ENCODE measurements around the gene TRMT10B.

The TRMT10B gene

GRCh38 chr9:37775216-37775919 is 21.8 kb downstream of the TRMT10B start:
- peaks cover 3% of the 10 kb centered on the region; the same call in 1 of the 2 replicates for H3K79me2 ChIP-seq (ENCODE audit: control insufficient read depth, low read length)
- peaks cover 47% of the 10 kb centered on the region for H3K36me3 ChIP-seq (ENCODE audit: control insufficient read depth, low read length)
- no peaks in the 10 kb centered on the region for H4K20me1 ChIP-seq (ENCODE audit: control insufficient read depth, insufficient read depth, low read depth, low read length)
- H3K4me2 ChIP-seq (ENCODE audit: low read length): no peak overlapping the region
- H3K4me3 ChIP-seq (ENCODE audit: low read length): no peak overlapping the region
- TF ChIP-seq, protein P1, sequence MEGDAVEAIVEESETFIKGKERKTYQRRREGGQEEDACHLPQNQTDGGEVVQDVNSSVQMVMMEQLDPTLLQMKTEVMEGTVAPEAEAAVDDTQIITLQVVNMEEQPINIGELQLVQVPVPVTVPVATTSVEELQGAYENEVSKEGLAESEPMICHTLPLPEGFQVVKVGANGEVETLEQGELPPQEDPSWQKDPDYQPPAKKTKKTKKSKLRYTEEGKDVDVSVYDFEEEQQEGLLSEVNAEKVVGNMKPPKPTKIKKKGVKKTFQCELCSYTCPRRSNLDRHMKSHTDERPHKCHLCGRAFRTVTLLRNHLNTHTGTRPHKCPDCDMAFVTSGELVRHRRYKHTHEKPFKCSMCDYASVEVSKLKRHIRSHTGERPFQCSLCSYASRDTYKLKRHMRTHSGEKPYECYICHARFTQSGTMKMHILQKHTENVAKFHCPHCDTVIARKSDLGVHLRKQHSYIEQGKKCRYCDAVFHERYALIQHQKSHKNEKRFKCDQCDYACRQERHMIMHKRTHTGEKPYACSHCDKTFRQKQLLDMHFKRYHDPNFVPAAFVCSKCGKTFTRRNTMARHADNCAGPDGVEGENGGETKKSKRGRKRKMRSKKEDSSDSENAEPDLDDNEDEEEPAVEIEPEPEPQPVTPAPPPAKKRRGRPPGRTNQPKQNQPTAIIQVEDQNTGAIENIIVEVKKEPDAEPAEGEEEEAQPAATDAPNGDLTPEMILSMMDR (IDR thresholded peaks at IDR 0.05; ENCODE audit: low read depth, low read length, poor library complexity, severe bottlenecking): no peak
- no peak for TF ChIP-seq EZH2phosphoT487 (IDR thresholded peaks at IDR 0.05; ENCODE audit: borderline replicate concordance, low read length)
- H3K27me3 ChIP-seq (ENCODE audit: control insufficient read depth, low read length): no peaks in the 10 kb centered on the region
- no peak overlapping the region for H3K27ac ChIP-seq (ENCODE audit: low read depth, low read length)
- no peaks in the 10 kb centered on the region for H3K4me1 ChIP-seq (ENCODE audit: control insufficient read depth, low read length)
- no peaks in the 10 kb centered on the region for H3K9me2 ChIP-seq (replicated peaks; ENCODE audit: control insufficient read depth, low read length)
- no peaks in the 10 kb centered on the region for H3K9me3 ChIP-seq (ENCODE audit: control insufficient read depth, insufficient read depth, low read length)
- H3F3A ChIP-seq (ENCODE audit: control insufficient read depth, insufficient read depth): 0 out of 2 replicates have a peak, but pooled peaks cover 2% of the 10 kb centered on the region

GRCh38 chr9:37776328-37776727 is 22.7 kb downstream of the TRMT10B start:
- H3K9me2 ChIP-seq (replicated peaks; ENCODE audit: control insufficient read depth, low read length): no peaks in the 10 kb centered on the region
- 0 out of 2 replicates have a peak, but pooled peaks cover 1% of the 10 kb centered on the region for H4K20me1 ChIP-seq (ENCODE audit: control insufficient read depth, insufficient read depth, low read depth, low read length)
- no peak for TF ChIP-seq EZH2phosphoT487 (IDR thresholded peaks at IDR 0.05; ENCODE audit: borderline replicate concordance, low read length)
- TF ChIP-seq, protein P1 (IDR thresholded peaks at IDR 0.05; ENCODE audit: low read depth, low read length, poor library complexity, severe bottlenecking): no peak
- H3K4me2 ChIP-seq (ENCODE audit: low read length): no peak overlapping the region
- no peaks in the 10 kb centered on the region for H3K27me3 ChIP-seq (ENCODE audit: control insufficient read depth, low read length)
- H3K27ac ChIP-seq (ENCODE audit: low read depth, low read length): no peak overlapping the region
- H3K4me1 ChIP-seq (ENCODE audit: control insufficient read depth, low read length): no peaks in the 10 kb centered on the region
- H3K4me3 ChIP-seq (ENCODE audit: low read length): no peak overlapping the region
- H3F3A ChIP-seq (ENCODE audit: control insufficient read depth, insufficient read depth): no peaks in the 10 kb centered on the region
- no peaks in the 10 kb centered on the region for H3K9me3 ChIP-seq (ENCODE audit: control insufficient read depth, insufficient read depth, low read length)
- H3K79me2 ChIP-seq (ENCODE audit: control insufficient read depth, low read length): peaks cover 12% of the 10 kb centered on the region
- H3K36me3 ChIP-seq (ENCODE audit: control insufficient read depth, low read length): peaks cover 56% of the 10 kb centered on the region

DNA sequence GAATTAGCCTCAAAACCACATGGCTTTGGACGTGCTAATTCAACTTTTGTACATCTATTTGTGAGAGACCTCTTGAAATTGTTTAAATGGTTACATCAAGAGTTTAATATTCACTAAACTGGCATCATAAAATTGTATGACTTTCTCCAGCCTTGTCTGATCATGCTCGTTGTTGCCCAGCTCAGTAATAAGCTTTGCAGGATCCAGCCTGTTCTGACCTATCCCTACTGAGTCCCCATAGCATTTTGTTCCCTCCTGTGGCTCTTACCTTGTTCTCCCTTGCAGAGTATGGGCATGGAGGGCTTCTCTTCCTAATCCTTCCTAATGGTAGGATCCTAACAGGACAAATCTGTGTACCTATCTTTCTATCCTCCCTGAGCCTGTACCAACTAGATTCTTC is 24.9 kb downstream of the TRMT10B start:
- peaks cover 16% of the 10 kb centered on the region; the same call in 1 of the 2 replicates for H4K20me1 ChIP-seq (ENCODE audit: control insufficient read depth, insufficient read depth, low read depth, low read length)

More for the DNA sequence above, 24.9 kb downstream of the TRMT10B start:
- Histone ChIP-seq H3K9me3 (ENCODE audit: control insufficient read depth, insufficient read depth, low read length) (no peaks in the 10 kb centered on the region), H3K79me2 (ENCODE audit: control insufficient read depth, low read length) (peaks cover 34% of the 10 kb centered on the region), H3K4me1 (ENCODE audit: control insufficient read depth, low read length) (peaks cover 18% of the 10 kb centered on the region), H3K9me2 (replicated peaks; ENCODE audit: control insufficient read depth, low read length) (no peaks in the 10 kb centered on the region), H3K4me3 (ENCODE audit: low read length) (no peak overlapping the region), H3K27ac (ENCODE audit: low read depth, low read length) (no peak overlapping the region), H3K36me3 (ENCODE audit: control insufficient read depth, low read length) (peaks cover 78% of the 10 kb centered on the region), H3K4me2 (ENCODE audit: low read length) (no peak overlapping the region), H3F3A (ENCODE audit: control insufficient read depth, insufficient read depth) (no peaks in the 10 kb centered on the region), H3K27me3 (ENCODE audit: control insufficient read depth, low read length) (no peaks in the 10 kb centered on the region)
- TF ChIP-seq, protein P1 (IDR thresholded peaks at IDR 0.05; ENCODE audit: low read depth, low read length, poor library complexity, severe bottlenecking): no peak
- TF ChIP-seq EZH2phosphoT487 (IDR thresholded peaks at IDR 0.05; ENCODE audit: borderline replicate concordance, low read length): no peak
